GM12874 (cell line): ENCODE results near the gene PON3.

ENCODE experiments used
- CTCF ChIP-seq: IDR thresholded peaks from 2 replicates; pipeline ENCODE4 v1.5.1; 2011; ENCODE audit warnings: low read depth, mild to moderate bottlenecking, control low read depth, low read length, moderate library complexity; ENCODE audit not compliant: insufficient read depth

Gene PON3

DNA sequence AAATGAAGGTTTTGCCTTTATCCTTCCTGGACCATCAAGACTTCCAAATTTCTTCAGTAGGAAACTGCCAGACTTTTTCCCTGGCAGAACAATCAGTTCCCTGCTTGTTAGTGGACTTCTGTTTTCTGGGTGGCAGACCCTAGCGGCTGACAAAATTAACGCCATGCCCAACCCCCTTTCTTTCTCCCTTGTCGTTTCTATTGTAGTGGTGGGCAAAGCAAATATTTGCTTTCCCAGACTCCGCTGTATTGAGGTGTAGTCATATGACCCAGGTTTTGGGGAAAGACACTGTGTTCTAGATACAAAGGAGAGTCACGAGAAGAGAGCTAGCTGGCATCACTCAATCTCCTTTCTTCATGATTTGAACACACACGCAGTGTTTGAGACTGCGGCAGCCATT is 31.0 kb upstream of the PON3 start:
- no peak for TF ChIP-seq CTCF

GRCh38 chr7:95425694-95426093 is 29.5 kb upstream of the PON3 start:
- no peak for TF ChIP-seq CTCF

- TF ChIP-seq CTCF: no peak
Observed at GRCh38 chr7:95424716-95425115, 28.5 kb upstream of the PON3 start.

- TF ChIP-seq CTCF: no peak
Observed at GRCh38 chr7:95421847-95422444, 25.8 kb upstream of the PON3 start.

GRCh38 chr7:95421000-95421846 is 25.0 kb upstream of the PON3 start:
- no peak for TF ChIP-seq CTCF

DNA sequence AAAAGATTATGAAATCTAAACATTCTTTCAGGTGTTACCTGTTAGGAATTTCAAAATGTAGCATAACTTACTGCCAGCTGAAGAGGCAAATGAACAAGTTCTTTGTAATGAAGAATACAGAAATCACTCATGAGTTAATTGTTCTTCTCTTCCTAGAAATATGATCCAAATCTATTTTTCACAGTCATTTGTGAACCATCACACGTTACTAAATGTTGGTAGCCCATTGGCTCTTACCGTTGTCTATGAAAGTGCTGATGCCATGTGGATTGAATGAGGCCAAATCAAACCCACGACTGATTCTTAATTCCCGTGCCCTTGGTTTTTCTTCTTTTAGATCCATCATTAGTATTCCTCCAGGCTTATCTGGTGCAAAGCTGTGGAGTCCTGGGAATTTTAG is 15.9 kb upstream of the PON3 start:
- no peak for TF ChIP-seq CTCF

DNA sequence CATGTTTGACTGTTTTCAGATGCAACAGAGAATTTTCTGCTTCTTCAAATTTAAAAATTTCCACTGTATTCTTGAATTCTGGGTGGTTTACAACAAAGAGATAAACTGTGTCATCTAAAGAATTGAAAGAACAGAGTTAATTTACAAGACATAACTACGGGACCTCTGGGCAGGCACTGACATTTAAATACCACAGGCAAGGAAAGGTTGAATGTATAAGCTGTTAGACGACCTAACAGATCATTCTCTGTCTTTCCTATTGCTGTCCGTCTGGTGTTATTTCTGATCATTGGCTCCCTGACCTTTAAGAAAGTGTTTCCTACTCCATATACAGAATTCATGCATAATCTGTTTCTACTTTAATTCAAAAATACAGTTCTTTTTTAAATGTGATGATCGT is 15.5 kb upstream of the PON3 start:
- TF ChIP-seq CTCF: no peak
